HEK293 (cell line): ENCODE data around the gene MAEA.

Source experiments
- EGR2 ChIP-seq: fragments of 450-650 bp; formaldehyde crosslinking; IDR thresholded peaks from 2 replicates; pipeline ENCODE4 v1.5.1; 2016; ENCODE audit warnings: low read depth, missing biosample characterization, missing genetic modification characterization
- FEZF1 ChIP-seq: fragments of 450-650 bp; formaldehyde crosslinking; IDR thresholded peaks from 2 replicates; pipeline ENCODE4 v1.5.1; 2016; ENCODE audit warnings: missing biosample characterization, missing genetic modification characterization
- ZNF510 ChIP-seq: fragments of 450-650 bp; formaldehyde crosslinking; IDR thresholded peaks from 2 replicates; pipeline ENCODE4 v1.5.1; 2018; ENCODE audit warnings: mild to moderate bottlenecking, missing genetic modification characterization, missing biosample characterization; ENCODE audit not compliant: insufficient replicate concordance
- ZNF660 ChIP-seq: fragments of 450-650 bp; IDR thresholded peaks from 2 replicates; pipeline ENCODE4 v1.5.1; 2018; ENCODE audit warnings: missing biosample characterization, mild to moderate bottlenecking, missing genetic modification characterization
- TF ChIP-seq, protein P1 (sequence below): fragments of 450-650 bp; formaldehyde crosslinking; IDR thresholded peaks from 2 replicates; pipeline ENCODE4 v1.5.1; 2016; ENCODE audit warnings: missing biosample characterization, missing genetic modification characterization

DNA sequence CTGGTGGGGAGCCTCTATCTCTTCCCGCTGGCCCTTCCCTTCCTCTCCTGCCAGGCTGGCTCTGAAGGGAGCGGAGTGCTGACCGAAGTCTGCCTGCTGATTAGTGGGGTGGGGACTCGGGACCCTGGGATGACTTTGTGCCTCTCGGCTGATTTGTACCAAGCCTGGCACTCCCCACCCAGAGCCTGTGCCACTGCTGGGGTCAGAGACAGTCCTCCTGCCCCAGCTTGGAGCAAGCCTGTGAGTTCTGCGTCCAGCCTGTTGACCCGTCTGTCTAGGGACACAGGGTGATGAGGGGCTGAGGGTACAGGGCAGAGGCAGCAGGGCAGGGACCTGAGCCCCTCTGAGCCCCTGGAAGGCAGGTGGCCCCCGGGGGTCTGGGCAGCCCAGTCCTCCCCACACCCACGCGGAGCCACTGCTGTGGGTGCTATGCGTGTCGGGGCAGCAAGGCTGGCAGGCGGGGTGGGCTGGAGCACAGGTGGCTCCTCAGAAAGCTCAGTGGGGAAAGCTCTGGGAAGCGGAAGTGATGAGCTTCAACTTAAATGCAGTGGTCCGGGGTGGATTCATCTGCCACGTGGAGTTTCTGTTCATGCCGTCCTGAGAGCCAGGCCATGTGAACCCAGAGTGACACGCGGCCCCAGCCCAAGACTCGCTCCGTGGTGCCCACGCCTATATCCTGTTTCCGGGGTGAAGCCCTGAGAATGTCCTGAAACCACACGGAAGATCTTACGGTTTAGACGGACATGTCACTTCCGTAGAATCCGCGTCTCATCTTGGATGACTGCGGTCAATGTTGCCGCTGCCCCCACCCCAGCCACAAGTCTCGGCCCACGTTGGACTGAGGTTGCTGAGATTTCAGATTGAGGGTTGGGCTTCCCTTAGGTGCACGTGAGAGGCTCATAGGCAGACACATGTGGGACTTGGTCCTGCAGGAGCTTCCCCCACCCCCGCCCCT lies 36.3 kb downstream of the MAEA start:
- TF ChIP-seq EGR2 (tag by site-specific recombination) (no peak), FEZF1 (no peak), ZNF660 (tag by site-specific recombination) (no peak), ZNF510 (tag by site-specific recombination) (no peak)
- TF ChIP-seq, protein P1, sequence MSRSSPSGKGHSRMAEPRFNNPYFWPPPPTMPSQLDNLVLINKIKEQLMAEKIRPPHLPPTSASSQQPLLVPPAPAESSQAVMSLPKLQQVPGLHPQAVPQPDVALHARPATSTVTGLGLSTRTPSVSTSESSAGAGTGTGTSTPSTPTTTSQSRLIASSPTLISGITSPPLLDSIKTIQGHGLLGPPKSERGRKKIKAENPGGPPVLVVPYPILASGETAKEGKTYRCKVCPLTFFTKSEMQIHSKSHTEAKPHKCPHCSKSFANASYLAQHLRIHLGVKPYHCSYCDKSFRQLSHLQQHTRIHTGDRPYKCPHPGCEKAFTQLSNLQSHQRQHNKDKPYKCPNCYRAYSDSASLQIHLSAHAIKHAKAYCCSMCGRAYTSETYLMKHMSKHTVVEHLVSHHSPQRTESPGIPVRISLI, result no peak
